GM18517 (cell line): ENCODE results near the gene PTMA.
A peak's percentile ranks its signal among the peaks of the same experiment; 100 is the strongest.
"Not testable (repeated sequence)": the region's sequence is repeated elsewhere in the genome, so short reads cannot be mapped to it uniquely, and the experiment has no call there.

Experiments
- ATAC-seq: cut with Tn5 transposase; IDR thresholded peaks from one replicate; pipeline ENCODE4 v1.9.1; 2021; ENCODE audit warnings: mild to moderate bottlenecking, moderate library complexity; ENCODE audit not compliant: unreplicated experiment

The PTMA gene, protein sequence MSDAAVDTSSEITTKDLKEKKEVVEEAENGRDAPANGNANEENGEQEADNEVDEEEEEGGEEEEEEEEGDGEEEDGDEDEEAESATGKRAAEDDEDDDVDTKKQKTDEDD

DNA sequence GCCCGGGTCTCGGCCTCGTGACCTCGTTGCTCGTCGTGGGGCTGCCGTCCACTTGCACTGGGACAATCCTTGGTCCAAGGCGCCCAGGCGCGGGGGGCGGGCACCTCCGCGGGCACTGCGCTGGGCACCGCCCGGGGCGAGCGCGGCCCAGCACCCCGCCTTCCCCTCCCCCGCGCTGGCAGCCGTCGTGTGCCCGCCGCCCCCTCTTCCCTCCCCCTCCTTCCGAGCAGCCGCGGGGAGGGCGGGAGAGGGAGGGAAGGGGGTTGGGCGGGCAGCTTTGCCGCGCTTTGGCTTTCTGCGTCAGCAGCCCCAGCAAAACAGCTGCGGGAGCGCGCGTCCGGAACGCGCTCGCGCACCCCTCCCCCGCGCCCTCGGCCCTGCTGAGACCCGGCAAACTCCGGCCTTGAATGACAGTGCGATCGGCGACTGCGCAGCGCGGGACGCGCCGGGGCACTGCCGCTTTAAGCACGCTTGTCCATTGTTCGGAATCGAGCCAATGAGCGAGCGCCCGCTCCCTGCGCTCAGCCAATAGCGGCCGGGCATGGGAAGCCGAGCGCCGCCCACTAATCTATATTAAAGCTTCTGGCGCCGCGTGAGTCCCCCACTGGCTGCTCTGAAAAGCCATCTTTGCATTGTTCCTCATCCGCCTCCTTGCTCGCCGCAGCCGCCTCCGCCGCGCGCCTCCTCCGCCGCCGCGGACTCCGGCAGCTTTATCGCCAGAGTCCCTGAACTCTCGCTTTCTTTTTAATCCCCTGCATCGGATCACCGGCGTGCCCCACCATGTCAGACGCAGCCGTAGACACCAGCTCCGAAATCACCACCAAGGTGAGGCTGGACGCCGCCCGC lies at the start of gene PTMA:
Gene PTMA (plus strand): TSS at position 599 of the 846 bp plus-strand sequence. CDS start 182 bp downstream, at position 781.
- peak; percentile 53 for ATAC-seq

DNA sequence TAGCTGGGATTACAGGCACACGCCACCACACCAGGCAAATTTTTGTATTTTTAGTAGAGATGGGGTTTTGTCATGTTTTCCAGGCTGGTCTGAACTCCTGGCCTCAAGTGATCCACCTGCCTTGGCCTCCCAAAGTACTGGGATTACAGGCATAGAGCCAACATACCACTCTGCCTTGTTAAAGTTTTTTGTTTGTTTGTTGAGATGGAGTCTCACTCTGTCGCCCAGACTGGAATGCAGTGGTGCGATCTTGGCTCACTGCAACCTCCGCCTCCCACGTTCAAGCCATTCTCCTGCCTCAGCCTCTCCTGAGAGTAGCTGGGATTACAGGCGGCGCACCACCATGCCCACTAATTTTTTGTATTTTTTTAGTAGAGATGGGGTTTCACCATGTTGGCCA lies 48.3 kb upstream of the PTMA start:
- ATAC-seq = not testable (repeated sequence)

DNA sequence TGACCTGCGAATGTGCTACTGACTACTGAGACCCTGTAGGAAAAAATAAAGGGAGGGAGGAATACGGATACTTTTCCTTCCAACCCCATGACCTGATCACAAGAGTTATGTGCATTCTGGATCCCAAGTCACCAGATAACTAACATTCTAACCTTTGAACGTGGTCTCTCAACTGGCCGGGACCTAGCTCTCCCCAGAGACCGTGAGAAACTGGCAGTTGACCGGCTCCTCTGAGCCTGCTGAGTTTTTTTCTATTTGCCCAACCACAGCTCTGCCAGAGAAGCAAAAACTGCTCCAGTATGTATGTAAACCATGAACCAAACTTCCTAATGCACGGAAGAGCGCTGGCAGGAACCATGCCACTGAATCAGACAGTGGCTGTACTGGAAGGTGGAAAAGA lies 47.5 kb upstream of the PTMA start:
- no peak for ATAC-seq

DNA sequence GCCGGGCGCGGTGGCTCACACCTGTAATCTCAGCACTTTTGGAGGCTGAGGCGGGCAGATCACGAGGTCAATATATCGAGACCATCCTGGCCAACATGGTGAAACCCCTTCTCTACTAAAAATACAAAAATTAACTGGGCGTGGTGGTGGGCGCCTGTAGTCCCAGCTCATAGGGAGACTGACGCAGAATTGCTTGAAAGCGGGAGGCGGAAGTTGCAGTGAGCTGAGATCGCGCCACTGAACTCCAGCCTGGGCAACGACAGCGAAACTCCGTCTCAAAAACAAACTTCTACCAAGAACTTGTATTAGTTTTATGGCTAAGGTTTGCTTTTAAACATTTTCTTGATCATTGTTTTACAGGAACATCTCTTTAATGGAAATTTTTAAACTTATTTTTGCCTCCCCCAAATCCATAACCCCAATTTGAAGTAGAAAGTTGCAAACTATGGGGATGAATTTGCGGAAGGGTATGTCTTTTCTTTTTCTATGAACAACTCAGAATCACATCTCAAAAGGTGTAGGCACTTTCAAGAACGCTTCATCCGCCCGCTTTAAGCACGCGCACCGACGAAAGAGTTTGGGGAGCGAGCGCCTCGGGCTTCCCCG lies 46.8 kb upstream of the PTMA start:
- ATAC-seq = no peak

DNA sequence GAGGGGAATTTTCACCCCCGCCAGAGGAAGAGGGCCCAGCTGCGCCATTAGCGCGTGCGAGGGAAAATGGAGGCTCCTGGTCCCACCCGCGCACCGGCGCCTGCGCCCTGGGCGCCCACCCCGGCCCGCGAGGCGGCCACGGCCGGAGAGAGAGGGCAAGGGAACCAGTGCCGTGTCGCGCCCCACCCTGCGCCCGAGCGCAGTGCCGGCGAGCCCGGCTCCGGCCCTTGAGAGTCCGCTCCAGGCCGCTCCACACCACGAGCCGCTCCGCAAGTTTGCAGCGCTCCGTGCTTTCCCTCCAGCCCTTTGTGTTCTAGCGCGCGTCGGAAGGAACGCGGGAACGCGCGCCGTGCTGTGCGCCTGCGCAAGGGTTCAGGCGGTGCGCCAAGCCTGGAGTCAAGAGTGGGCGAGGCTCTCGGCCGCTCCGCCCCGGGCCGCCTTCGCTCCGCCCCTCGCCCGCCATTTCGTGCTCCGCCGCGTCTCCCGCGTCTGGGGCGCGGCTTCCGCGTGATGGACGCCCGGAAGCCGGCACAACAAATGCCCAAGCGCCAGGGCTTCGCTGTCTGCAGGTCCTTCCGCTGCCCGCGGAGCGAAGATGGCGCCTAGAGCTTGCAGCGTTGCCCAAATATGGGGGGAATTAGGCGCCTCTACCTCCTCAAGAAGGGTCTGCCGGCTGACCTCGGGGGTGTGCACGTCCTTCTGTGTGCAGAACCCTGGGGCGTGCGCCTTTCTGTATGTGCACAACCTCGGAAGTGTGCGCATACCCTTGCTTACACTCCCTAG lies 46.1 kb upstream of the PTMA start:
- ATAC-seq = peak; percentile 67

DNA sequence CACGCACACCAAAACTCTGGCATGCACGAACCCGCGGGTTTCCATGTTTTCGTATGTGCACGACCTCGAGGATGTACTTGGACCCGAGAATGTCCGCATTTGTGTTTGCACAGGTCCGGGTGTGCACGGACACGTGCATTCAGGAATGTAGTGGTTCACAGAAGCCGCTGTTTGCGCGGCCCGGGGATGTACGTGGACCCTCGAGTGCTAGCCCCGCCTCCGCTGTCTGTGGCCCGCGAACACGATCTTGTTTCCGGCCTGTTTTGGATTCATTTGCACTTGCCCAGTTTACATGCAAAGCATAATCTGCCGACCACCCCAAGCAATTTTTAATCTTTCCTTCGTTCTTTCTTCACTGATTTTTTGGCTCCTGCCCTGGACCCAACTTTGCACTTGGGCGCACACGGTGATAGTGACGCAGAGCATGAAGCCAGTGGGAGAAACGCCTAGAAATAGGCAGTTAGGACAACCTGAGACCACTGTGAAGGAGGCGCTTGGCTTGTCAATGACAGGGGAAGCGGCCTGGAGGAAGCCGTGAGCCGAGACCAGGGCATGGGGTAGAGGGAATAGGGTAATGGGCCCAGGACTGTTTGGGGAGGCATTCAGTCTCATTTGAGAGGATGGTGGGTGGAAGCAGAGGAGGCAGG lies 45.4 kb upstream of the PTMA start:
- no peak for ATAC-seq

DNA sequence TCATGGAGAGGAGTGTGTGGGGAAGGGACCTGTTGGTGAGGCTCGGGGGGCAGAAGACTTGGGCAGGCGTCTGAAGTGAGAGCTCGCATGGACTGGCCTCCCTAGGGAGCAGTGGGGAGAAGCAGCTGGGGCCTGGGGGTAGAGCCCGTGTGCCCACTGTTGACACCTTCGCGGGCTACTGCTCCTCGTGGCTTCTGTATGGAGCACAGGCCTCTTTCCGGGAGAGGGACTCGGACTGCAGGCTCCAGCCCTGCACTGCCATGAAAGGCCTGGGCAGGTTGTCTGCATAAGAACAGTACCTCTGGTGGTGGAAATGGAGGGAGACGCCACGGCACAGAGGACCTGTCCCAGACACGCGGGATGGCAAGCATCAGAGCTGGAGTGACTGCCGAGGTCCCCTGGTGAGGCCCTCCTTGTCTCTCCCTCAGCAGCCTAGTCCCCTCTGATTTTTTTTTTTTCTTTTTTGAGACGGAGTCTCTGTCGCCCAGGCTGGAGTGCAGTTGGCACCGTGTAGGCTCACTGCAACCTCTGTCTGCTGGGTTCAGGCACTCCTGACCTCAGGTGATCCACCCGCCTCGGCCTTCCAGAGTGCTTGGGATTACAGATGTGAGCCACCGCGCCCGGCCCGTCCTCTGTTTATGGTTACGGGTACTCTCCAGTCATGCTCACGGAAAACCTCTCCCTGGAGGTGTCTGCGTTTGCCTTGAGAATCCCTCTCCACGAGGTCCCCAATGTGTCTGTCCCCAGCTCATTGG lies 44.7 kb upstream of the PTMA start:
- no peak for ATAC-seq

DNA sequence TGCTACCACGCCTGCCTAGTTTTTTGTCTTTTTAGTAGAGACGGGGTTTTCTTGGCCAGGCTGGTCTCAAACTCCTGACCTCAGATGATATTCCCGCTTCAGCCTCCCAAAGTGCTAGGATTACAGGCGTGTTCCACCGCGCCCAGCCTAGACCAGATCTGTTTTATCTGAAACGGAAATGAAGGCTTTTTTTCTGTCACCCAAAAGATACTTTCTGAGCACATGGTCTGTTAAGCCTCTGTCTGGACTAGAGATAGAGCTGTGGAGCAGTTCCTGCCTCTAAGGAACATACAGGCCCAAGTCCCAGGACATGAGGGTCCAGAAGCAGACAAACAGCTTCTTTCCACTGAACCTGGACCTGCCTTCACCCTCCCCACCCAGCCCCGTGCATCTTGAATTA lies 43.6 kb upstream of the PTMA start:
- ATAC-seq = no peak

DNA sequence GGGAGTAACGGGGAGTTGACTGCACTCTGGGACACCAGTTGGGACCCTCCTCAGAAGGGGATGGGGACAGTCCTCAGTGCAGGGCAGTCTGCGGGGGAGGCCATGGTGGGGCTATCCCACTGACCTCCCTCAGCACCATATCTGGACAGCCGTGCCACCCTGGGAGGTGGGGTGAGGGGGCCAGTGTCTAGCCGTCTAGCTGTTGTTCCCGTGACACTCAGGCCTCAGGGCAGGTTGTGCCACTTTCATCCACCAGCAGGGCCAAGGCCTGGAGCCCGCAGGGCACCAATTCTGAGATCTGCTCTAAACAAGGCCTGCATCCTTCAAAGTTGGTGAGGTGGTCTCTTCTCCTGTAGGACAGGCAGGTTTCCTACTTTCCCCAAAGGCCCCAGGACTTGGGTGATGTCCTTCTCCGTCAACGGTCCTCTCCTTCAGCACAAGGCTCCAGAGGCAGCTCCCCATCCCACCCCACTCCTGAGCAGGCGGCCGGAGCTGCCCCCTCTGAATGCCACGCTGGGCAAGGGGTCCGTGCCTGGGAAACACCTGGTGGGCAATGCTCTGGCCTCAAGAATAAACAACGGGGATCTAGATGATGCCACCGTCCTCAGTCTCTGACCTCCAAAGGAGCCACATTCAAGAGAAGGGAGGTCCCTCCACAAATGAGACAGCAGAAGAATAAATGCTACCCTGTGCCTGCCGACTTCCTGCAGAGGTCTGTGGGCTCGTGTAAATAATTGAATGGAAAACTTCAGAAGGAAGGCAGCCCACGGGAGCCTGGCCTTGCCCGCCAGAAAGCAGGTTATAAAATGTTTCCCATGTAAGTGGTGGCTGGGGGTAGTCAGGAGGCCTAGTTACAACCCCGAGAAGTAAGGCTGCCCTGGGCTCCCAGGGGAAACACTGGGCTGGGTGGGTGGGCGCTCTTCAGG lies 42.8 kb upstream of the PTMA start:
- no peak for ATAC-seq

DNA sequence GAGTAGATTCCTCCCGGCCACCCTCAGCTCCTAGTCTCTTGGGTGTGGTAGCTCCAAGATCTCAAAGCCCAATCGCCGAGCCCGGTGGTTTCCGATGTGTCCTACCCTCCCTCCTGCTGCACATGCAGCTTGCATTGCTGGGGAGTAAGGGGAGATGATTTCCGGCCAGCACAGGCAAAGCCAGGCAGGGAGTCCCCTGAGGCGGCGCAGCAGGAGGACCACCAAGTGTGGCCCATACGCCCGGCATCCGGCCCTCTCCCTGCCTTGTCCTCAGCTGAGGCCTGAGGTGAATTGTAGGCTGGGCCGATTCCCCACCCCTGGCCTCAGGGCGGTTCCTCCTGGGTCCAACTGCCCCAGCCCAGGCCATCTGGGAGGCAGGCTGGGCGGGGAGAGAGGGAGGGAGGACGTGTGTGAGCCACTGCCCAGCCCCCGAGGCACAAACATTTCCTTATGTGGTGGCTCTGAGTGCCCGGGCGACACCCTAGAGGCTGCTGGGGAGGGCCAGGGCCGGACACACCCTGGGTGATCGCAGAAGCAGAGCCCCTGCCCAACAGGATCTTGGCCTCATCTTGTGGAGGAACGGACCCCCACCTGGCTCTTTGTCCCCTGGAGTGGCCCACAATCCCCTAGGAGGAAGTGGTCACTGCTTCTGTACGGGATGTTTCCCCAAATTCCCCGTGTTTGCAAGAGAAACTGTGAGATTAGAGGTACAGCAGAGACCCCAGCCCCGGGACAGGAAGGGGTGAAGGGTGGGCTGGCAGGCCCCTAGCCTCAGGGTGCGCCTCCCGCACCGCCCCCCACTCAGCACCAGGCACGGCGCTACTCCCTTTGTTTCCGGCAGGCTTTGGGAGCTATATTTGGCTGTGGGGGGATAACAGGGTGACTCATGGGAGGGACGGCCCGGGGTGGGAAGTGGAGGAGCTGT lies 41.9 kb upstream of the PTMA start:
- ATAC-seq = peak; percentile 33

DNA sequence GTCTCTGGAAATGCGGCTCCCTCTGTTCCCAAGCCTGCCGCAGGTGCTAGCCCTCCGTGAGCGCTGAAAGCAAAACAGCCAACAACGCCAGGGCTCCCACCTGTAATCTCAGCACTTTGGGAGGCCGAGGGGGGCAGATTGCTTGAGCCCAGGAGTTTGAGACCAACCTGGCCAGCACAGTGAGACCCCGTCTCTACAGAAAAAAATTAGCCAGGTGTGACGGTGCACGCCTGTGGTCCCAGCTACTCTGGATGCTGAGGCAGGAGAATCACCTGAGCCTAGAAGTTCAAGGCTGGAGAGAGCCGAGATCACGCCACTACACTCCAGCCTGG lies 41.3 kb upstream of the PTMA start:
- no peak for ATAC-seq

DNA sequence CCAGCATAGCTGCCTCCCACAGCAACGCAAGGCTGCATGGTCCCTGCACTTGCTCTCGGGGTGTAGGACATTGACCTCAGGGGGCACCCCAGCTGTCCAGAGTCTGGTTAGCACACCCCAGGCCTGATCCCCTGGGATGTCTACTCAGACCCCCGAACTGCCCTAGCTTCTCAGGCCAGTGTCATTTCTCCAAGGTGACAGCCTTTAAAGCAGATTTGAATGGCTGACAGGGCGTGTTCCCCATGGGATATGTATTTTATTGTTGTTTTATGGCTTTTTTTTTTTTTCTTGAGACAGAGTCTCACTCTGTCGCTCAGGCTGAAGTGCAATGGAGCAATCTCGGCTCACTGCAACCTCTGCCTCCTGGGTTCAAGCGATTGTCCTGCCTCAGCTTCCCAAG lies 40.8 kb upstream of the PTMA start:
- ATAC-seq = no peak

DNA sequence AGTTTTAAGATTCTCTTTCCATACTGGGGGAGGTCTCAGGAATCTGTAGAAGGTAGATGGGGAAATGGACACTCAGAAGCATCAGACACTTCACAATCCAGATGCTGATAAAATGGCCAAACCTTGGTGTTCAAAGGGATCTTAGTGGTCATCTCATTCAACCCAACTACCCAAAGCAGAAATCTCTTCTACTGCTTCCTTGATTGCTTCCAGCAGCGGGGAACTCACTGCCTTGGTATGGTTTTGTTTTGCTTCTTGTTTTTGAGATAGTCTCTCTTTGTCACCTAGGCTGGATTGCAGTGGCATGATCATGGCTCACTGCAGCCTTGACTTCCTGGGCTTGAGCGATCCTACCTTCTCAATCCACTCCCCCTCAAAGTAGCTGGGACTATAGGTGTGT lies 39.3 kb upstream of the PTMA start:
- ATAC-seq = no peak

DNA sequence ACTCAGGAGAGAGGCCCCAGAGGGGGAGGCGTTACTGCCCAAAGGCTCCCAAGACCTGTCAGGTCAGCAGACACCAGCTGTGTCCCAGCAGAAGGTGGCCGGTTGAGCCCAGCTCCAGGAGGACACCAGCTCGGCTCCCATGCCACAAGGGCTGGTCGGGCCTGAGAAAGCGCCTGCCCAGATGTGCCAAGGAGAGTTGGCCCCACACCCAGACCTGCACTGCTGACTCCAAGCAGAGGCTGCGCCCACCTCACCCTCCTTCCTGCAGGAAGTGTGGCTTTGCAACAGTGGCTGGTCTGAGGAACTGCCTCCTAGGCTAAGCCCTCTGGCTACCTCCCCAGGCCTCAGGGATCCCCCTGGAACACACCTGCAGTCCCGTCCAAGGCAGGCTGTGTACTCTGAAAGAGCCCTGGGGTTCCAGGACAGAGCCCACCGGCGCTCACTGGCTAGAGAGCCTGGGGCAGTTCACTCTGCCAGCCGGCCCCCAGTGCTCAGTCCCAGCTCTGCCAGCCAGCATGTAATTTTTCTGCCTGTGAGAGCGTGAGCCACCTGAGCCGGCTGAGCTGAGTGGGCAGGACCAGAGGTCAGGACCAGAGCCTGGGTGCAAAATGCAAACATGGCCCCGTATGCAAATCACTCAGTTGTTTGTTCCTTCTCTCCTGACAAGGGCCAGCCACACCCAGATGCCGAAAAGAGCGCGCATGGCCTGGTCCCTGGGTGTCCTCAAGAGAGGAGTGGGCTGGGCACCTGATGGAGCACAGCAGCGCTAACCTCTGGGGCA lies 36.9 kb upstream of the PTMA start:
- ATAC-seq = peak; percentile 43

DNA sequence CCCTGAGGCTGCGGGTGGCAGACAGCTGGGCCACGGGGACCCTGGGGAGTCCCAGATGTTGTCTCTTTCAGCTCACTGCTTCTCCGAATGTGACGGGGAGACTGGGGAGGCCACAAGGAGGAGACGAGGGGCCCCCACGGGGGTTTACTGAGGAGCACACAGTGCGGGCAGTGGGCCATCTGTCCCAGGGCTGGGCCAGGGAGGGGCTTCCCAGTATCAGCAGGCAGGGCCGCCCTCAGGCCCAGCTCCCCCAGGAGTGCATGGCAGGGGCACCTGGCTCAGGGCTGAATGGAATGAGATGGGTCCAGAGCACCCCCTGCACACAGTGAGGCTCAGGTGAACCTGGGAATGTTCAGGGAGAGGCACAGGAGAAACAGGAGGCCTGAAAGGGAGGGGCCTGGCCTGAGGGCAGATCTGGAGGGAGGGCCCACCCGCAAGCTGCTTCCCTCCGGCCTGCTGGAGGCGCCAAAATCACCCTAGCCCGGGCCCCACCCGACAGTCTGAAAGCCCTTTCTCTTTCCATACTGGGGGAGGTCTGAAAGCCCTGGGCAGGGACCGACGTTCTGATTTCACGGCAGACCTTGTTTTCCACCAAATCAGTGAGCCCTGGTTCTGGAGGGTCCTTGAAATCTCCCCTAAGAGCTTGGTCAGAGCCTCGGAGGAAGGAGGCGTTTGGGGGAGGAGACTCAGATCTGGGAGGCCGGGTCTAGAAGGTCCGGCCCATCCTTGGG lies 35.5 kb upstream of the PTMA start:
- ATAC-seq = peak; percentile 52

DNA sequence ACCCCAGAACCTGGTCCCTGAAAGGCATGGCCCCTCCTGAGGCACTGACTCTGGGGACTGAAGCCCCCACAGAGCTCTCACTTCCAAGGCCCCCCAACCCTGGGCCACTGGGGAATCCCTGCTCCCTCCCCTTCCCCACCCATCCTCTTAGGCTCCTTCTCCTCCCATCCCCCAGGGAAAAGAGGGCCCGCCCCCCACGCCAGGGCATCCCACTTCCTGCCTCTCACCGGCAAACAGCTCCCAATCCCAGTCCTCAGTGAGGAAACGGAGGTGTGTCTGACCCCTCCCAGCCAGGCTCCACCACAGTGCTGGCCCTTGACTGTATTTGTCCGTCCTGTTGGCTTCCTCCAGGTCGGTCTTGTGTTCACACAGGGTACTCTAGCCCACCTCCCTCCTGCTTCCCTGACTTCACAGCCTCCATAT lies 35.0 kb upstream of the PTMA start:
- ATAC-seq = no peak
